Middle frontal gyrus (tissue), 1 donor: ENCODE data around the gene ARHGEF12.

Experiments
- DNase-seq: peaks from one replicate; pipeline ENCODE4 v3.0.0-alpha.2; 2015; ENCODE audit warnings: low spot score; ENCODE audit errors: extremely low spot score

The ARHGEF12 gene

DNA sequence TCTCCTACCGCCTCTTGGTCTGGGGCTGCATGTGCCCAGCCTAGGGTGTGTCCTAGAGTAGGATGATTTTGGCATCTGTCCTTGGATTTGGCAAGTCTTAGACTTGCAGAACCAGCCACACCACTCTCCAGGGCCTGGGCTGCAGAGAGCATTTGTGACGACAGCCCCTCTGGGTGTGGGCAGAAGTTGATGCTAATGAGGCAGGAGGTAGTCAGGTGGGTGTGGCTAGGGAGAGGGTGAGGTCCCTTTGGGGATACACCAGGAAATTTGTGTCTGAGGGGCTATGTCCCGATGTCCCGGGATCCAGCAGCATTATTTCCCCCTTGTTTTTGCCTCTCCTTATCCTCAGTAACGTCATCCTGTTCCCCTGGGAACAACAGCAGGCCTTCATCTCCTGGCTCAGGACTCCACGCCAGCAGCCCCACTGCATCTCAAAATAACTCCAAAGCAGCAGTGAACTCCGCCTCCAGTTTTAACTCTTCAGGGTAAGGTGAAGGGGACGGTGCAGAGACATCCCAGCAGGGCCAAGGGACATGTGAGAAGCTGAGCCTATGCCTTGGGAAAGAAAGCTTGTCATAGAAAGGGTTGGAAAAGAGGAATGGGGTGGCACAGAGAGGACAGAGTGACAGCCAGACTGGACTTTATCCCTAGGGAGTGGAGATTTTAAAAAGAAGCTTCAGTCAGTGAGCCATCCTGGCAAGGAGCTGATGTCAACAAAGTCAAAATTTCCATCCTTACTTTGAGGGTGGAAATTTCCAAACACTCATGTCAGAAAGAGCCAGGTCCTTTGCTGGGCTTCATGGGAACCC, 19.1 kb upstream of the ARHGEF12 start:
- DNase-seq = no peak

DNA sequence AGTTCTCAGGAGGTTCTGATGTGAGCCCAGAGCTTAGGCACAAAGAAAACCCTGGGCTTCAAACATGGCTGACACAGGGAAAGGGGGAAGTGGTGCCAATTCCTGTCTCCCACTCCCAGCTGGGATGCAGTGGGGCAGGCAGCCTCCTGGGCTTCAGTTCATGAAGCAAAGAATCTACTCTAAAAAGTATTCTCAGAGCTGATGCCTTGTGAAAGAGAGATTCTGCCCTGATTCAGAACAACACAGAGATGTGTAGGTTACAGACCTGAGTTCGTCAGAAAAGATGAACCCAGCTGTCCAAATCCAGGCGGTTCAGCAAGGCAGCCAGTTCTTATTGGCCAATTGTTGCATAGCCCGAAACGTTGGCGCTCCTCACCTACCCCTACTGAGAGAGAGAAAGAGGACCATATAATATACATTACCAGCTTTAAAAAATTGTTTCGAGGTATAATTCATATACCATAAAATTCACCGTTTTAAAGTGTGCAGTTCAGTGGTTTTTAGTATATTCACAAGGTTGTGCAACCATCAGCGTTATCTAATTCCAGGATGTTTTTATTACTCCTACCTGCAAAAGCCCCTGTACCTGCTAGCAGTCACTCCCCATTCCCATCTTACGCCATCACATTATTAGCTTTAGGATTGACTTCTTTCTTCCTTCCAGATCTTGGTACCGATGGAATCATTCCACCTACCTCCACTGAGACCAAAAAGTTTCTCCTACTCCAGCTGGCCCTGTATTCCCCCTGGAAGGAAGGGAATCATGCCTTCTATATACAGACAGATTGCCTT, 18.3 kb upstream of the ARHGEF12 start:
- DNase-seq = no peak

DNA sequence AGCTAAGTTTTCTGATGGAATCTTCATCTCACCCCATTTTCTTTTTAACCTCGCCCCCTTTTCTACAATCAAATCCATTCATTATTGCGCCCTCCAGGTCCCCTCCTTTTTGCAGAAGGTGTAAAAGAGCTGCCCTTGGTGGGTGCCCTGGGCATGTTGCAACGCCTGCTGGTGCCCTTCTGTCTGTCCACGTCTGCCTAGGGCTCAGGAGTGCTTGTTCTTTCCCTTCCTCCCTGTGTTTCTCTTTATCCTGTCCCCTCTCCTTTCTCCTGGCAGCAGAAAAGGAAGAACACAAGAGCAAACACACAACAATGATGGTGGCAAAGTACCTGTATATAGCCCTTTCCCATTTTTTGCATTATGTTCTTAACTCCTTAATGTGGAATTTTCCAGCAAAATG, 17.3 kb upstream of the ARHGEF12 start:
- DNase-seq = no peak

DNA sequence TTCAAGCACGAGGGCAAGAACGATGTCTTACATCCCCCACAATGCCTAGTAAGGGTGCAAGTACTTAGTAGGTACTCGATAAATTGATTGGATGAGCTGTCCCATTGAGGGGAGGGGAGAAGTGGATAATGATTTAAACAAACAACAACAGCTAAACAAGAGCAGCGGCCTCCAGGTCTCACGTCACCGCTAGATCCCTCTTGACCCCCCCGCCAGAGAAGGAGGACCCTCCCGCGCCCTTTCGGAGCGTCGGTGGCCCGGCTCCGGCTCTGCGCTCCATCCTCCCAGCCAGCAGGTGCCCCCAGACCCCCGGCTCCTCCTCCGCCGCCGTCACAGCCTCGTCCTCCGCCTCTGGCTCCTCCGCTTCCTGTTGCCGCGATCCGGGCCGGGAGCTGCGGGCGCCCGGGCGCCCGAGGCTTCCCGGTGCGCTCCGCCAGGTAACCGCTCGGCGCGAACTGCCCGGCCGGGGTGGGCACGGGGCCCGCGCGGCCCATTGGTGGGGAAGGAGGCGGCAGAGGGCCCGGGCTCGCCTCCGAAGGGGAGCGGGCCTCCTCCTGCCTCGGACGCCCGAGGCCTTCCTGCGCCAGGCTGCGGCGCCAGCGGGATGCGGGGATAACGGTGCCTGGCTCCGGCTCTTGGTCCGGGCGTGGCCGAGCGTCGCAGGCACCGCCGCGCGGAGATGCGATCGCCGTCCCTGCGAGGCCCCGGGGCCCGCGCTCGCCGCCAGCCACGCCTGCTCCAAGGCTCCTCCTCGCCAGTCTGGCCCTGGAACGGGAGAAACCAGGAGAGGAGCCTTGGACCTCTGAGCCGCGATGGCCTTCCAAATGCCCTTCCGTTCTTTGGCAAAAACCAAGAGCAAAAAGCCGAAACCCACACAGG, 11.0 kb upstream of the ARHGEF12 start, which contains the start of gene TLCD5:
Gene TLCD5 (plus strand): TSS at position 368 of the 879 bp plus-strand sequence. CDS start 2,143 bp downstream, outside the sequence.
- DNase-seq = no peak

DNA sequence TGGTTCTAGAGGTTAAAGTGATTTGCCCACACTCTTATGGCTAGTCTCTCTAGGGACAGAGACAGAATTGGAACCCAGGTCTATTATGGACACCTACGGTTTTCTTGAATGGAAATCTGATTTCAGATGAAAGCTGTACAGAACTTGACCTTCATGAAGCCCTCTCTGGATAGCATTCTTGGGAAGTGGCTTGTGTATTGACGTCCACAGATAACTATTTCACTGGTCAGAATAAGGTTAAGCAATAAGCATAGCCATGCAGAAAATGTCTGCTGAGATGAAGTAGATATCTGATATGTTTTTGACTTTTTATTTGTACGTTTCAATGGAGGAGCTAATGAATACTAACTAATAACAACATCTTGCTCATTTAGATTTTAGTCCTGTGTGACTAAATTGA, 10.0 kb upstream of the ARHGEF12 start:
- no peak for DNase-seq

DNA sequence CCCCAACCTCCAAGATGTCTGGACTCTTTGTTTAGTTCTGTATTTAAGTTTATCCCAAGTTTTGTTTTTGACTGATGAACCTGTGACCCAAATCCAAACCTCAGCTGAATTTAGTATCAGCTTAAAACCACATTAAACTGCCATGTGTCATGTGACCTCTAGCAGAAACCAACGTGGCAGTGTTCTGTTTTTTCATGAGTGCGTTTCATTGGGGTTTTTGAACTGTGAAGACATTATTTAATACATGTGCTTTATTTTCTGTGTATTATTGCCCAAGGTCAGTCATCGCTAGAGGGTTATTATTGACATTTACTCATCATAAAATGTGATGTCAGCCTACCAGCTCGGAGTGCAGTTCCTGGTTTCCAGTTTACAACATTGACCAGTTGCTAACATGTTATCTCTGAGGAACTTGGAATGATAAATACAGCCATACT, 9.3 kb upstream of the ARHGEF12 start:
- no peak for DNase-seq

- DNase-seq = no peak
These were observed 8.9 kb upstream of the ARHGEF12 start for GRCh38 chr11:120327311-120327710.

DNA sequence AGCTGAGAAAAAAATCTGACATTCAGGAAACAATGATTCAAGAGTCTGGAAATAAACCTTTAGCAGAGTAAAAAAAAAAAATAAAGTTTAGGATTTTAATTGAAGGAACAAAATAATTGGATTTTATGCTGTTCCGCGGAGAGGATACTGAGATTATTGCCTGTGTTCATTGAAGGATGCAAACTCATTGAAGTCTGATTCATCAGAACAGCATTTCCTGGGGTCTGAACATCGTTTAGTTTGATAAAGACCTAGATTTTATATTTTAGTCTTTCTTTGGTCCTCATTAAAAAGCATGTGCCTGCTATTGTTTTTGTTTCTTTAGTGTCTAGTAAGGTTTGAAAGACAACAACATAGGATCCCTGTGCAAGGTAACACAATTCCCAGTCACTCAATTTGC, 6.7 kb upstream of the ARHGEF12 start:
- no peak for DNase-seq

GRCh38 chr11:120330045-120330444, 6.2 kb upstream of the ARHGEF12 start:
- no peak for DNase-seq

DNA sequence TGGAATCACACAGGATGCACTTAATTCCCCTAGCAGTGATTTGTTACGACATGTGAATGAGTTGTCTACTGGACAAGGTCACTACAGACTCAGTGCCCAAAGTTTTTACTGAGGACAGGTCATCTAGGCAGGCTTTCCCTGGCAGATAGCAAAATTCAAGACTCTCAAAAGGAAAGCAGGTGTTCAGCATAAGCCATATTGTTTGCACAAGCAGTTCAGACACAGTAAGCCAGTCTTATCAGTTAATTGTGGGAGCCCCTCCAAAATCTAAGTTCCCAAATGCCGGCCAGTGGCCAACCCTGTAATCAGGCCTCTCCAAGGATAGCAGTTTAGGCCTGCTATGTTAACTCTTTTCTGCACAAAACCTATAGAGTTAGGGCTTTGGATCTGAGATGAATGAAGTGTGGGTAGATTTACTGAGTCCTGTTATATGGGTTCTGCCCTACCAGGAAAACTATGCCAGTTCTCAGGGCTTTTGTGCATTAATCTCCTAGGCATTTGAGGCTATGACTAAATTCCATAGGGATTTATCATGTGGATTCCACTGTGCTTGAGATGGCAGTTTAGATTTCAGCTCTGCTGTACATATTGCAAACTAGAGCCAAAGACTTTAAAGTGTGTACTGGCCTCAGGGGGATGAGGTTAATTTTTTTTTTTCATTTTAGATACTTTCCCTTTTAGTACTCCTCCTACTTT, 4.8 kb upstream of the ARHGEF12 start:
- no peak for DNase-seq

- no peak for DNase-seq
These were observed 3.1 kb upstream of the ARHGEF12 start for GRCh38 chr11:120332822-120333716.

DNA sequence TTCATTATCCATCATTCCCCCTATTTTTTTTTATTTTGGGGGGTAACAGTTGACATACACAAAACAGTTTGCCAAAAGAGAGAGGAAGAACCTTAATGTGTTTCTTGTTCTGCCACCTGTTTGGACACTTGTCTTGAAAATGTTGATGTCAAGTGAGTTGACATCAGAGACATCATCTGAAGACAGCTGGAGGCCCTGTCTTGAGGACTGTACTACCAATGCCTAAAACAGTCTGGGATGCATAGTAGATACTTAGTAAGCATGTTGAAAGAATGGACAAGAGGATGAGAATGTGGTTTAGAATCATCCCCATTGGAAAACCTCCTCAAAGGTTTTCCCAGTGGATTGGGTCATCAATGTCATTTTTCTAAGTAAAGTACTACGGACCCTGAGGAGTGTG, 2.4 kb upstream of the ARHGEF12 start:
- DNase-seq = no peak

GRCh38 chr11:120334332-120334731, 1.9 kb upstream of the ARHGEF12 start:
- no peak for DNase-seq

- no peak for DNase-seq
These were observed 1.2 kb upstream of the ARHGEF12 start for GRCh38 chr11:120334894-120335462.

- DNase-seq = no peak
These were observed 681 bp upstream of the ARHGEF12 start for GRCh38 chr11:120335556-120335907.

- DNase-seq = no peak
These were observed 585 bp downstream of the ARHGEF12 start for GRCh38 chr11:120336641-120337354.

- no peak for DNase-seq
These were observed 1.3 kb downstream of the ARHGEF12 start for GRCh38 chr11:120337355-120338106.
